HepG2 (cell line): ENCODE measurements around the gene PPP2R5E. TPM values are rescaled to one million over a fixed set of nuclear protein-coding genes. Genes with fewer than 3 reads are reported as not detected.
A peak's percentile ranks its signal among the peaks of the same experiment; 100 is the strongest.

Experiments used
- ATAC-seq: fragments of 200-7000 bp; cut with Tn5 transposase; 3 replicates; pipeline ENCODE4 v1.9.1; 2020; ENCODE audit warnings: mild to moderate bottlenecking, moderate library complexity
- BruUV-seq: library from RNA; stranded (reverse); fragments of 400-500 nt; replicated peaks from 2 replicates; lab custom pipeline; 2021; lab: Mats Ljungman, UMichigan
- CTCF ChIA-PET: fragments of 300-600 bp; formaldehyde crosslinking; extraction: SDS; loops from one replicate; lab custom pipeline; 2021; ENCODE audit warnings: low total read pairs, inconsistent platforms, low intra/inter-chr PET ratio; lab: Yijun Ruan, JAX
- POLR2A ChIA-PET: fragments of 350-600 bp; sonication (Branson Sonifier 250); formaldehyde crosslinking; loops from one replicate; lab custom pipeline; 2020; ENCODE audit warnings: antibody characterized with exemption, inconsistent platforms; lab: Yijun Ruan, JAX
- DNase-seq: peaks from one replicate; pipeline ENCODE4 v3.0.0-alpha.2; 2015; ENCODE audit warnings: low spot score
- FAIRE-seq: peaks from 3 replicates; lab custom pipeline; 2011; peaks lifted over from hg19 to GRCh38; lab: Jason Lieb, UNC
- H2AFZ ChIP-seq: one replicate; pipeline ENCODE4 v1.6.1; 2011; ENCODE audit warnings: low read length, inconsistent platforms
- H3K27ac ChIP-seq: fragments of 300-600 bp; 3 replicates; pipeline ENCODE4 v1.8.0; 2011; ENCODE audit warnings: mixed run types, mild to moderate bottlenecking, mixed read lengths, low read length, inconsistent platforms; ENCODE audit not compliant: insufficient read depth; ENCODE audit errors: extremely low read length
- H3K27me3 ChIP-seq, 2 experiments: fragments of 200-600 bp in 1 of 2; 2 replicates in 1 of 2; 3 replicates in 1 of 2; pipeline versions ENCODE4 v1.6.0 to v1.8.0; 2011; ENCODE audit warnings: low read length in 2 of 2, mild to moderate bottlenecking in 2 of 2, moderate library complexity in 2 of 2, inconsistent platforms in 1 of 2; ENCODE audit not compliant: insufficient read depth in 2 of 2, control insufficient read depth in 1 of 2
- H3K36me3 ChIP-seq, 2 experiments: fragments of 200-600 bp in 1 of 2; replicated peaks in 1 of 2; 2 replicates in 1 of 2; 3 replicates in 1 of 2; pipeline versions ENCODE4 v1.5.1 to v1.8.0; 2011; ENCODE audit warnings: low read length in 2 of 2, inconsistent platforms in 1 of 2; ENCODE audit not compliant: insufficient read depth in 2 of 2, control insufficient read depth in 1 of 2
- H3K4me1 ChIP-seq: 2 replicates; pipeline ENCODE4 v1.5.1; 2012; ENCODE audit warnings: low read length, inconsistent platforms; ENCODE audit not compliant: insufficient read depth
- H3K4me2 ChIP-seq: 2 replicates; pipeline ENCODE4 v1.6.0; 2011; ENCODE audit warnings: low read depth, low read length, inconsistent platforms
- H3K4me3 ChIP-seq, 3 experiments: fragments of 200-600 bp in 1 of 3; sonication (generic), shearing (Covaris generic) in 1 of 3; replicated peaks in 1 of 3; 2 replicates each; pipeline ENCODE4 v1.5.1; 2011 to 2016; ENCODE audit warnings: low read length in 3 of 3, inconsistent platforms in 2 of 3, low read depth in 2 of 3, mild to moderate bottlenecking in 2 of 3, control low read depth in 1 of 3, mixed read lengths in 1 of 3; ENCODE audit not compliant: insufficient read depth in 1 of 3
- H3K79me2 ChIP-seq: one replicate; pipeline ENCODE4 v1.6.1; 2011; ENCODE audit warnings: low read length, inconsistent platforms; ENCODE audit not compliant: insufficient read depth
- H3K9ac ChIP-seq: 2 replicates; pipeline ENCODE4 v1.6.0; 2011; ENCODE audit warnings: mild to moderate bottlenecking, low read depth, low read length, inconsistent platforms; ENCODE audit not compliant: insufficient read depth
- H3K9me3 ChIP-seq: 2 replicates; pipeline ENCODE4 v1.5.1; 2012; ENCODE audit warnings: mild to moderate bottlenecking, low read length
- H4K20me1 ChIP-seq: 2 replicates; pipeline ENCODE4 v1.6.0; 2011; ENCODE audit warnings: inconsistent platforms, mild to moderate bottlenecking, low read length, moderate library complexity; ENCODE audit not compliant: insufficient read depth
- GTF3A ChIP-seq: sonication (generic); formaldehyde crosslinking; conservative IDR thresholded peaks from 2 replicates; pipeline ENCODE4 v1.4.0; 2020; ENCODE audit warnings: mild to moderate bottlenecking, missing genetic modification reagents
- MAFF ChIP-seq: IDR thresholded peaks from 2 replicates; pipeline ENCODE4 v1.6.1; 2011; ENCODE audit warnings: low read depth, low read length, improper control_type of control experiment
- MAFK ChIP-seq, 2 experiments: IDR thresholded peaks in 1 of 2; conservative IDR thresholded peaks in 1 of 2; 2 replicates each; pipeline ENCODE4 v1.6.1; 2011; ENCODE audit warnings: improper control_type of control experiment in 2 of 2, low read length in 2 of 2
- WGBS: methylation state at CpG from one replicate; pipeline ENCODE4 v1.1.6; 2017; ENCODE audit warnings: low lambda C conversion rate; 5-methylcytosine and 5-hydroxymethylcytosine counted together
- in situ Hi-C: cut with HindIII; loops from 2 replicates; pipeline ENCODE4 v1.10.0; 2017; ENCODE audit warnings: low pct_unique_long_range_greater_than_20kb; ENCODE audit not compliant: extremely low pct_ligation_motif_present
- intact Hi-C: fragments of 100-400 bp; cut with micrococcal nuclease; formaldehyde crosslinking; loops from one replicate; pipeline ENCODE4 v1.10.0; 2022; ENCODE audit not compliant: unreplicated experiment
- polyA plus RNA-seq, 8 experiments: library from polyadenylated mRNA; depleted of rRNA in 3 of 8; stranded (reverse) in 7 of 8; unstranded in 1 of 8; fragments of >200 nt; fragmentation: Illumina TruSeq in 4 of 8; extraction: Trizol in 4 of 8; gene quantifications; 2 replicates each; pipeline versions ENCODE4 v1.2.1 to v1.2.3, GENCODE V29; 2011 to 2016; ENCODE audit warnings: low read depth in 4 of 8, missing spikeins in 1 of 8, mixed read lengths in 1 of 8; ENCODE audit not compliant: insufficient read depth in 1 of 8
- total RNA-seq, 5 experiments: library from RNA; depleted of rRNA; stranded (reverse); fragments of >200 nt; fragmentation: Illumina TruSeq; extraction: Trizol; gene quantifications; 2 replicates each; pipeline ENCODE4 v1.2.3, GENCODE V29; 2016; ENCODE audit warnings: low read depth in 1 of 5
- TF ChIP-seq, protein P1 (sequence below): sonication (generic); formaldehyde crosslinking; IDR thresholded peaks from 2 replicates; pipeline ENCODE4 v1.8.0; 2022; ENCODE audit warnings: mild to moderate bottlenecking, missing genetic modification reagents, moderate library complexity
- TF ChIP-seq, protein P2 (sequence below): sonication (generic); formaldehyde crosslinking; IDR thresholded peaks from 2 replicates; pipeline ENCODE4 v1.5.0; 2020; ENCODE audit warnings: missing genetic modification reagents
- TF ChIP-seq, protein P3 (sequence below): sonication (generic); formaldehyde crosslinking; conservative IDR thresholded peaks from 2 replicates; pipeline ENCODE4 v1.8.1; 2023; ENCODE audit warnings: missing genetic modification reagents

The PPP2R5E gene
- total and polyA plus RNA-seq, 2 of the 13 experiments (the other 11 are each of a cell fraction or from before 2014, with no cell fraction given) = 8.9 to 11.0 TPM

DNA sequence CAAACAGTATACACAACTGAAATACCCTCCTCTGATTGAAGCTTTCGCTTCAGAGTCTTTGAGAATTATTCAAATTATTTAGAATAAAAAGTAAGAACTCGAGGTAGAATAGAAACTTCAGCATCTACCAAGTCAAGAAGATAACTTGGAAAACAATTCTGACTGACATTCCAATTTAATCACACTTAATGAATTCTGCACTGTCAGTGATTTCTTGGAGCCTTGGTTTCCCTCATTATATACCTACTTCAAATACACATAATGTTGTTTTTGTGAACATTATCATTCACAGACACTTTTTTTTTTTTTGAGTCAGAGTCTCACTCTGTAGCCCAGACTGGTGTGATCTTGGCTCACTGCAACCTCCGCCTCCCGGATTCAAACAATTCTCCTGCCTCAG lies 27.9 kb downstream of the PPP2R5E start:
- DNase-seq = no peak
- ChIA-PET POLR2A (no interaction called here), CTCF (no interaction called here)
- Histone ChIP-seq H3K27me3 (no peaks in the 10 kb centered on the region), H3K79me2 (peaks cover 57% of the 10 kb centered on the region), H4K20me1 (peaks cover 6% of the 10 kb centered on the region; the same call in 1 of the 2 replicates), H2AFZ (no peak overlapping the region), H3K9ac (no peak overlapping the region), H3K27ac (no peak overlapping the region), H3K4me3 (no peak overlapping the region), H3K36me3 (peaks cover 3 to 6% of the 10 kb centered on the region in 2 experiments; a peak in 3 of 5 replicates)
- intact Hi-C loops = no loop called here
- 91% methylated on average over 4 of the region's 4 CpGs for WGBS
- no TSS peak for BruUV-seq
- FAIRE-seq = no peak
- in situ Hi-C loops = no loop called here
- peak; percentile 52; the same call in 1 of the 2 replicates for TF ChIP-seq MAFF
- TF ChIP-seq, protein P1, sequence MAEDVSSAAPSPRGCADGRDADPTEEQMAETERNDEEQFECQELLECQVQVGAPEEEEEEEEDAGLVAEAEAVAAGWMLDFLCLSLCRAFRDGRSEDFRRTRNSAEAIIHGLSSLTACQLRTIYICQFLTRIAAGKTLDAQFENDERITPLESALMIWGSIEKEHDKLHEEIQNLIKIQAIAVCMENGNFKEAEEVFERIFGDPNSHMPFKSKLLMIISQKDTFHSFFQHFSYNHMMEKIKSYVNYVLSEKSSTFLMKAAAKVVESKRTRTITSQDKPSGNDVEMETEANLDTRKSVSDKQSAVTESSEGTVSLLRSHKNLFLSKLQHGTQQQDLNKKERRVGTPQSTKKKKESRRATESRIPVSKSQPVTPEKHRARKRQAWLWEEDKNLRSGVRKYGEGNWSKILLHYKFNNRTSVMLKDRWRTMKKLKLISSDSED = no peak
- peak in 1 of 2 experiments; percentile 73; a peak in 3 of 4 replicates for TF ChIP-seq MAFK (conservative IDR thresholded peaks at IDR 0.05 in 1 of 2, IDR thresholded peaks at IDR 0.05 in 1 of 2; ENCODE audit: low read length in 2 of 2)
- TF ChIP-seq GTF3A (CRISPR knock-in tag) = no peak
- TF ChIP-seq, all 625 proteins: peak for 2
- ATAC-seq = no peak
- no peaks in the 10 kb centered on the region for H3K4me1 ChIP-seq
- H3K4me2 ChIP-seq = no peak overlapping the region
- H3K9me3 ChIP-seq = no peaks in the 10 kb centered on the region

DNA sequence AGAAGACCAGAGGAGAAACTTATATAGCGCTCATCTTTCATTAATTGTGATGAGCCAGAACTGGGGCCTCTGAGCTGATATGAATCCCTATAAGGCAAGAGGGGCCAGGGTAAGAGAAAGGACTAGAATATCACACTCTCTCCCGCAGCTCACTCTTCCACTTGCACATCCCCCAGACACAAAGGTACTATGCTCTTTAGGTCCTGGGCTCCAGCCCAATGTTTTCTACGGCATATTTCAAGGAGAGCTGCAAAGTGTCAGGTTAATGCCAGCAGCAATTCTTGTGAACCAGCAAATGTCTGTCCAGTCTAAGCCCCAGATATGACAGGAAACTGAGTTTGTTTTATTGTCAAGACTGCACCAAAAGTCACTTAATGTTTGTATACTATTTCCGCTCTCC lies 29.4 kb downstream of the PPP2R5E start:
- H4K20me1 ChIP-seq = peaks cover 6% of the 10 kb centered on the region; the same call in 1 of the 2 replicates
- no peak overlapping the region for H3K4me2 ChIP-seq
- in situ Hi-C loops = no loop called here
- H2AFZ ChIP-seq = no peak overlapping the region
- peaks cover 3 to 6% of the 10 kb centered on the region in 2 experiments; a peak in 3 of 5 replicates for H3K36me3 ChIP-seq
- no TSS peak for BruUV-seq
- no peaks in the 10 kb centered on the region for H3K9me3 ChIP-seq
- no peak overlapping the region for H3K27ac ChIP-seq
- DNase-seq (no peak), ATAC-seq (no peak), FAIRE-seq (no peak)
- no peak overlapping the region for H3K9ac ChIP-seq
- peaks cover under 1% of the 10 kb centered on the region for H3K4me1 ChIP-seq
- H3K79me2 ChIP-seq = peaks cover 66% of the 10 kb centered on the region
- 99% methylated on average over 4 of the region's 4 CpGs for WGBS
- intact Hi-C loops = no loop called here
- H3K27me3 ChIP-seq = no peaks in the 10 kb centered on the region
- ChIA-PET POLR2A (interaction anchor here (0.8 kb wide), 1 partner anchor 30 kb away, joined by 3 read pairs; the partner anchor contains the start of gene PPP2R5E), CTCF (no interaction called here)
- no peak overlapping the region for H3K4me3 ChIP-seq
- TF ChIP-seq, protein P2, sequence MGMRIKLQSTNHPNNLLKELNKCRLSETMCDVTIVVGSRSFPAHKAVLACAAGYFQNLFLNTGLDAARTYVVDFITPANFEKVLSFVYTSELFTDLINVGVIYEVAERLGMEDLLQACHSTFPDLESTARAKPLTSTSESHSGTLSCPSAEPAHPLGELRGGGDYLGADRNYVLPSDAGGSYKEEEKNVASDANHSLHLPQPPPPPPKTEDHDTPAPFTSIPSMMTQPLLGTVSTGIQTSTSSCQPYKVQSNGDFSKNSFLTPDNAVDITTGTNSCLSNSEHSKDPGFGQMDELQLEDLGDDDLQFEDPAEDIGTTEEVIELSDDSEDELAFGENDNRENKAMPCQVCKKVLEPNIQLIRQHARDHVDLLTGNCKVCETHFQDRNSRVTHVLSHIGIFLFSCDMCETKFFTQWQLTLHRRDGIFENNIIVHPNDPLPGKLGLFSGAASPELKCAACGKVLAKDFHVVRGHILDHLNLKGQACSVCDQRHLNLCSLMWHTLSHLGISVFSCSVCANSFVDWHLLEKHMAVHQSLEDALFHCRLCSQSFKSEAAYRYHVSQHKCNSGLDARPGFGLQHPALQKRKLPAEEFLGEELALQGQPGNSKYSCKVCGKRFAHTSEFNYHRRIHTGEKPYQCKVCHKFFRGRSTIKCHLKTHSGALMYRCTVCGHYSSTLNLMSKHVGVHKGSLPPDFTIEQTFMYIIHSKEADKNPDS = no peak
- TF ChIP-seq, protein P3, sequence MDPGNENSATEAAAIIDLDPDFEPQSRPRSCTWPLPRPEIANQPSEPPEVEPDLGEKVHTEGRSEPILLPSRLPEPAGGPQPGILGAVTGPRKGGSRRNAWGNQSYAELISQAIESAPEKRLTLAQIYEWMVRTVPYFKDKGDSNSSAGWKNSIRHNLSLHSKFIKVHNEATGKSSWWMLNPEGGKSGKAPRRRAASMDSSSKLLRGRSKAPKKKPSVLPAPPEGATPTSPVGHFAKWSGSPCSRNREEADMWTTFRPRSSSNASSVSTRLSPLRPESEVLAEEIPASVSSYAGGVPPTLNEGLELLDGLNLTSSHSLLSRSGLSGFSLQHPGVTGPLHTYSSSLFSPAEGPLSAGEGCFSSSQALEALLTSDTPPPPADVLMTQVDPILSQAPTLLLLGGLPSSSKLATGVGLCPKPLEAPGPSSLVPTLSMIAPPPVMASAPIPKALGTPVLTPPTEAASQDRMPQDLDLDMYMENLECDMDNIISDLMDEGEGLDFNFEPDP (CRISPR knock-in tag) = no peak
